WTC11 (cell line): Measurements from ENCODE around the gene MRPS34. TPM values are rescaled to one million over a fixed set of nuclear protein-coding genes. Genes with fewer than 3 reads are reported as not detected.
A peak's percentile ranks its signal among the peaks of the same experiment; 100 is the strongest.

Experiments
- ATAC-seq: fragments of 200-7000 bp; cut with Tn5 transposase; 2 replicates; pipeline ENCODE4 v1.10.0; 2021; ENCODE audit warnings: mild to moderate bottlenecking, moderate library complexity
- CTCF ChIA-PET: fragments of 300-600 bp; sonication (Branson Sonifier 250); formaldehyde crosslinking; loops from one replicate; lab custom pipeline; 2021; ENCODE audit warnings: antibody characterized with exemption; lab: Charles Lee
- POLR2A ChIA-PET: fragments of 350-600 bp; sonication (Branson Sonifier 250); formaldehyde crosslinking; loops from one replicate; lab custom pipeline; 2021; ENCODE audit warnings: antibody characterized with exemption; lab: Charles Lee
- DNase-seq: peaks from one replicate; pipeline ENCODE4 v3.0.0; 2021; ENCODE audit warnings: low spot score
- H3K27ac Mint-ChIP-seq: 2 replicates; pipeline ENCODE4 v1.8.0; 2021; ENCODE audit warnings: mixed read lengths
- H3K27me3 Mint-ChIP-seq: 2 replicates; pipeline ENCODE4 v1.8.0; 2021; ENCODE audit warnings: low read depth, mild to moderate bottlenecking, moderate library complexity, mixed read lengths
- H3K36me3 Mint-ChIP-seq: 2 replicates; pipeline ENCODE4 v1.8.0; 2021; ENCODE audit warnings: mixed read lengths
- H3K4me1 Mint-ChIP-seq: 2 replicates; pipeline ENCODE4 v1.8.0; 2022; ENCODE audit warnings: mixed read lengths
- H3K4me3 Mint-ChIP-seq: 2 replicates; pipeline ENCODE4 v1.8.0; 2021; ENCODE audit warnings: mild to moderate bottlenecking, moderate library complexity, mixed read lengths
- H3K9me3 Mint-ChIP-seq: 2 replicates; pipeline ENCODE4 v1.8.0; 2021; ENCODE audit warnings: mixed read lengths
- ARID4B ChIP-seq: sonication (generic); formaldehyde crosslinking; IDR thresholded peaks from 2 replicates; pipeline ENCODE4 v1.8.0; 2023; ENCODE audit warnings: missing genetic modification reagents, mild to moderate bottlenecking, borderline replicate concordance
- CDX4 ChIP-seq: fragments of 250-450 bp; sonication (Bioruptor Pico); IDR thresholded peaks from 2 replicates; pipeline ENCODE4 v1.9.0; 2021; ENCODE audit warnings: moderate library complexity, mild to moderate bottlenecking, inconsistent platforms, borderline replicate concordance
- EMX1 ChIP-seq: fragments of 250-450 bp; sonication (Bioruptor Pico); IDR thresholded peaks from 2 replicates; pipeline ENCODE4 v1.8.0; 2021; ENCODE audit warnings: mild to moderate bottlenecking
- ESRRA ChIP-seq: sonication (generic); formaldehyde crosslinking; IDR thresholded peaks from 2 replicates; pipeline ENCODE4 v1.8.1; 2022; ENCODE audit warnings: mild to moderate bottlenecking, missing genetic modification reagents, borderline replicate concordance
- FOXP4 ChIP-seq: sonication (generic); formaldehyde crosslinking; IDR thresholded peaks from 2 replicates; pipeline ENCODE4 v1.8.0; 2022; ENCODE audit warnings: mild to moderate bottlenecking, missing genetic modification reagents
- KAT7 ChIP-seq: sonication (generic); formaldehyde crosslinking; IDR thresholded peaks from 2 replicates; pipeline ENCODE4 v1.8.1; 2023; ENCODE audit warnings: missing genetic modification reagents, mild to moderate bottlenecking, borderline replicate concordance
- MLX ChIP-seq: sonication (generic); formaldehyde crosslinking; IDR thresholded peaks from 2 replicates; pipeline ENCODE4 v1.8.1; 2023; ENCODE audit warnings: mild to moderate bottlenecking, missing genetic modification reagents, moderate library complexity
- MYBL2 ChIP-seq: sonication (generic); formaldehyde crosslinking; IDR thresholded peaks from 2 replicates; pipeline ENCODE4 v1.8.1; 2023; ENCODE audit warnings: mild to moderate bottlenecking, moderate library complexity, missing genetic modification reagents
- NR3C1 ChIP-seq: sonication (generic); formaldehyde crosslinking; conservative IDR thresholded peaks from 2 replicates; pipeline ENCODE4 v1.8.1; 2023; ENCODE audit warnings: low read depth, mild to moderate bottlenecking, missing genetic modification reagents
- OVOL2 ChIP-seq: fragments of 250-450 bp; sonication (Bioruptor Pico); IDR thresholded peaks from 2 replicates; pipeline ENCODE4 v1.9.0; 2021; ENCODE audit warnings: mild to moderate bottlenecking, borderline replicate concordance
- PRRX2 ChIP-seq: fragments of 250-450 bp; sonication (Bioruptor Pico); IDR thresholded peaks from 2 replicates; pipeline ENCODE4 v1.8.0; 2021; ENCODE audit warnings: mild to moderate bottlenecking
- SMAD3 ChIP-seq: sonication (generic); formaldehyde crosslinking; IDR thresholded peaks from 2 replicates; pipeline ENCODE4 v1.8.0; 2022; ENCODE audit warnings: missing genetic modification reagents, mild to moderate bottlenecking, borderline replicate concordance
- SOX15 ChIP-seq: fragments of 250-450 bp; sonication (Bioruptor Pico); IDR thresholded peaks from 2 replicates; pipeline ENCODE4 v1.9.0; 2021; ENCODE audit warnings: mild to moderate bottlenecking
- ZNF232 ChIP-seq: sonication (generic); formaldehyde crosslinking; IDR thresholded peaks from 2 replicates; pipeline ENCODE4 v1.8.0; 2022; ENCODE audit warnings: mild to moderate bottlenecking, missing genetic modification reagents
- ZNF263 ChIP-seq: sonication (generic); formaldehyde crosslinking; IDR thresholded peaks from 2 replicates; pipeline ENCODE4 v1.8.1; 2022; ENCODE audit warnings: low read depth, mild to moderate bottlenecking, moderate library complexity, missing genetic modification reagents
- ZNF423 ChIP-seq: fragments of 250-450 bp; sonication (Bioruptor Pico); IDR thresholded peaks from 2 replicates; pipeline ENCODE4 v2.1.2; 2022; ENCODE audit warnings: mild to moderate bottlenecking, moderate library complexity
- total RNA-seq: library from RNA; stranded (reverse); gene quantifications from 3 replicates; pipeline ENCODE4 v1.2.3, GENCODE V29; 2021
- TF ChIP-seq, protein P1 (sequence below): sonication (generic); formaldehyde crosslinking; IDR thresholded peaks from 2 replicates; pipeline ENCODE4 v1.8.0; 2022; ENCODE audit warnings: mild to moderate bottlenecking, missing genetic modification reagents
- TF ChIP-seq, protein P2 (sequence below): fragments of 250-450 bp; sonication (Bioruptor Pico); IDR thresholded peaks from 2 replicates; pipeline ENCODE4 v1.8.0; 2021; ENCODE audit warnings: mild to moderate bottlenecking

Gene MRPS34
- total RNA-seq, 1 experiment from 2014 or later, result 258 TPM

DNA sequence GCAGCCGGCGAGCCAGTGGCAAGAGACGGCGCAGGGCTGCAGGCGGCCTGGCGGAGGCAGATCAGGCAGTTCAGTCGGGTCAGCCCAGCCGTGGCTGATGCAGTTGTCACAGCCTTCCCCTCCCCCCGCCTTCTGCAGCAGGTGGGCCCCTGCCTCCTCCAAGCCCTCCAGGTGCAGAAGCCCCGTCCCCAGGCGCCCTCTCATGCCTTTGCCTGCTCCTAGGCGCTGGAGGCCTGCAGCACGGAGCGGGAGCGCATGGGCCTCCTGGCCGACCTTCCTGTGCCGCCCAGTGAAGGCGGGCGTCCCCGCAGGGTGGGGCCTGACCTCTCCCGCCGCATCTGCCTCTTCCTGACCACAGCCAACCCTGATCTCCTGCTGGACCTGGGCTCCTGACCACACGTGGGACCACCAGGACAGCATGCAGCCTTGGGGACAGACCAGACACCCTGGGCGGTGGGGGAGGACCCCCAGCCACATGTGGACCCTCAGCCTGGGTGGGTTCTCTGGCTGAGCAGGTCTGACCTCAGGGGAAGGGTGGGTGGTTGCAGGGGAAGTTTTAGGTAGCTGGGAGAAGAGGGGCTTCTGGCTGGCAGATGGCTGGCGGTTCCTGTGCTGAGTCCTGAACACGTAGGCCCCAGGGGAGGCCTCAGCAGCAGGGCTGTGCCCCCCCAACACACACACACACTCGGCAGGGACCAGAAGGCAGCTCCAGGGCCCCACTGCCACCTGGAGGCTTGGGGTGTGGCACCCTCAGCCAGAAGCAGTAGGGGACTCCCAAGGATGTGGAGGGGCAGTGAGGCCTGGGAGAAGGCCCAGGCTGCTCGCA lies 3.1 kb upstream of the MRPS34 start (continued):
- TF ChIP-seq MLX (CRISPR knock-in tag) (no peak), SOX15 (no peak)

GRCh38 chr16:1775006-1775845 lies 2.3 kb upstream of the MRPS34 start:
- H3K36me3 Mint-ChIP-seq, result peaks cover 4% of the 10 kb centered on the region
- H3K27me3 Mint-ChIP-seq, result no peaks in the 10 kb centered on the region; the same call in 1 of the 2 replicates

DNA sequence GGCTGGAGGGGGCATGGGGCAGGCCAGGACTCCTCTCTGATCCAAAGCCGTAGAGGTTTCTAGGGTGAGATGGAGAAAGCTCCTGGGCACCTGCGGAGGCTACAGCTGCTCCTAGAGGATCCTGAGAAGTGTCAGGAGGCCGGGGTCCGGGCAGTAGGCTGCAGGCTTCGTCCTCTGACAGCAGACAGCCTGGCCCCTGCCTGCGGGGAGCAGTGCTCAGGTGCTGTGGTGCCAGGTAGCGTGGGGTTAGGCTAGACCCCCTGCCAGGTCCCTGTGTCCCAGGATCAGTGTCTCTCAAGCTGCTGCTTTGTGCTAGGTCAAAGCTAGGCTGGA lies 1.5 kb upstream of the MRPS34 start:
- no peak for ATAC-seq
- H3K36me3 Mint-ChIP-seq, result peaks cover 4% of the 10 kb centered on the region
- peak overlapping the region; percentile 99 for H3K4me3 Mint-ChIP-seq
- no peaks in the 10 kb centered on the region for H3K9me3 Mint-ChIP-seq
- no peak overlapping the region for H3K27ac Mint-ChIP-seq
- CTCF ChIA-PET, result interaction anchor here (0.8 to 3.1 kb wide), 6 partner anchors 8 to 230 kb away, joined by 3 to 37 read pairs (median 4); partner anchors contain the start of genes MAPK8IP3, NUBP2 and SPSB3
- POLR2A ChIA-PET, result interaction anchor here (0.9 to 1.0 kb wide), 3 partner anchors 8 to 94 kb away, joined by 3 to 7 read pairs (median 4); partner anchors contain the start of genes NUBP2 and SPSB3
- no peak for DNase-seq
- H3K27me3 Mint-ChIP-seq, result no peaks in the 10 kb centered on the region; the same call in 1 of the 2 replicates
- H3K4me1 Mint-ChIP-seq, result peaks cover 4% of the 10 kb centered on the region
- TF ChIP-seq EMX1 (no peak), ZNF263 (no peak), OVOL2 (CRISPR knock-in tag) (no peak), KAT7 (CRISPR knock-in tag) (no peak), NR3C1 (CRISPR knock-in tag) (no peak), ESRRA (CRISPR knock-in tag) (no peak), ZNF423 (no peak), ARID4B (CRISPR knock-in tag) (no peak), PRRX2 (CRISPR knock-in tag) (no peak)
- TF ChIP-seq, protein P1, sequence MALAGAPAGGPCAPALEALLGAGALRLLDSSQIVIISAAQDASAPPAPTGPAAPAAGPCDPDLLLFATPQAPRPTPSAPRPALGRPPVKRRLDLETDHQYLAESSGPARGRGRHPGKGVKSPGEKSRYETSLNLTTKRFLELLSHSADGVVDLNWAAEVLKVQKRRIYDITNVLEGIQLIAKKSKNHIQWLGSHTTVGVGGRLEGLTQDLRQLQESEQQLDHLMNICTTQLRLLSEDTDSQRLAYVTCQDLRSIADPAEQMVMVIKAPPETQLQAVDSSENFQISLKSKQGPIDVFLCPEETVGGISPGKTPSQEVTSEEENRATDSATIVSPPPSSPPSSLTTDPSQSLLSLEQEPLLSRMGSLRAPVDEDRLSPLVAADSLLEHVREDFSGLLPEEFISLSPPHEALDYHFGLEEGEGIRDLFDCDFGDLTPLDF (CRISPR knock-in tag), result no peak

More at GRCh38 chr16:1775006-1775845, 2.3 kb upstream of the MRPS34 start:
- Mint-ChIP-seq H3K9me3 (no peaks in the 10 kb centered on the region), H3K4me1 (peaks cover 2% of the 10 kb centered on the region), H3K27ac (no peak overlapping the region)
- CTCF ChIA-PET, result interaction anchor here (1.3 to 3.1 kb wide), 2 partner anchors 7 to 69 kb away, joined by 4 to 37 read pairs; partner anchors contain the start of genes MAPK8IP3, NUBP2 and SPSB3
- TF ChIP-seq CDX4, result no peak
- TF ChIP-seq FOXP4 (CRISPR knock-in tag), result 0 out of 2 replicates have a peak, but pooled peaks have one; percentile 20
- TF ChIP-seq SMAD3 (CRISPR knock-in tag), result no peak
- TF ChIP-seq MYBL2, result no peak
- TF ChIP-seq, protein P2, sequence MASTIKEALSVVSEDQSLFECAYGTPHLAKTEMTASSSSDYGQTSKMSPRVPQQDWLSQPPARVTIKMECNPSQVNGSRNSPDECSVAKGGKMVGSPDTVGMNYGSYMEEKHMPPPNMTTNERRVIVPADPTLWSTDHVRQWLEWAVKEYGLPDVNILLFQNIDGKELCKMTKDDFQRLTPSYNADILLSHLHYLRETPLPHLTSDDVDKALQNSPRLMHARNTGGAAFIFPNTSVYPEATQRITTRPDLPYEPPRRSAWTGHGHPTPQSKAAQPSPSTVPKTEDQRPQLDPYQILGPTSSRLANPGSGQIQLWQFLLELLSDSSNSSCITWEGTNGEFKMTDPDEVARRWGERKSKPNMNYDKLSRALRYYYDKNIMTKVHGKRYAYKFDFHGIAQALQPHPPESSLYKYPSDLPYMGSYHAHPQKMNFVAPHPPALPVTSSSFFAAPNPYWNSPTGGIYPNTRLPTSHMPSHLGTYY (CRISPR knock-in tag), result no peak
- no peak for TF ChIP-seq ZNF232 (CRISPR knock-in tag)
- TF ChIP-seq, all 79 proteins: peak for 1
- ATAC-seq (no peak), DNase-seq (no peak)
- peak overlapping the region; percentile 30 for H3K4me3 Mint-ChIP-seq
- POLR2A ChIA-PET, result no interaction called here
